ENCODE measurements around the gene TRIM46. TPM values are rescaled to one million over a fixed set of nuclear protein-coding genes. Genes with fewer than 3 reads are reported as not detected.

The TRIM46 gene
- total and polyA plus RNA-seq, 10 donors = 0.35 to 3.6 (median 1.2) TPM

DNA sequence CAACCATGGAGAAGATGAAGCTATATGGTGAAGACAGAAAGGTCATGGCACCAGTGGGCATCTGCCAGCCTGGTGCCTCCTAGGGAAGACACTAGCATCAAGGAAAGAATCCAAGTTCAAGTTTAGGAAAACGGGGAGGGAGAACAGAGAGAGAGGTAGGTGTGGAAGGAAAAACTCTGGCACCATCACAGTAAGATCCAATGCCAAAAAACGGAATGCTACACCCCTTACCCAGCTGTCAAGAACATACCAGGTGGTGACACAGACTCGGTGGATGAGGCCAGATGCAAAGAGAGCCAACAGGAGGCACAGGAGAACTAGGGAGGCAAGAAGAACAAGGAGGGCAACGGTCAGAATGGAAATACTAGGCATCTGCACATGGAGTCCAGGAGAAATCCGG lies 4.1 kb upstream of the TRIM46 start:
- peaks cover 0 to 11% (median 10%) of the 10 kb centered on the region in 7 donors for H3K27me3 ChIP-seq (replicated peaks in 1 of 7)
- 76 to 93% (median 84%) methylated on average over 5 of the region's 5 CpGs for WGBS, 5 donors
- intact Hi-C loops (cut with DNase I; ENCODE audit: low total_unique reads) = loop anchor here (2.0 kb wide), 1 partner anchor 79 kb away; no protein-coding TSS in a partner anchor
- H3K4me3 ChIP-seq = no peak overlapping the region
- peaks cover 21 to 61% (median 50%) of the 10 kb centered on the region in 6 donors for H3K4me1 ChIP-seq
- H3K36me3 ChIP-seq = peaks cover 0 to 31% (median 17%) of the 10 kb centered on the region in 6 donors
- H3K27ac ChIP-seq = no peak overlapping the region
- no peak for TF ChIP-seq POLR2AphosphoS5 (IDR thresholded peaks at IDR 0.05)
- no peak for TF ChIP-seq POLR2A (IDR thresholded peaks at IDR 0.05)
- TF ChIP-seq, protein P1, sequence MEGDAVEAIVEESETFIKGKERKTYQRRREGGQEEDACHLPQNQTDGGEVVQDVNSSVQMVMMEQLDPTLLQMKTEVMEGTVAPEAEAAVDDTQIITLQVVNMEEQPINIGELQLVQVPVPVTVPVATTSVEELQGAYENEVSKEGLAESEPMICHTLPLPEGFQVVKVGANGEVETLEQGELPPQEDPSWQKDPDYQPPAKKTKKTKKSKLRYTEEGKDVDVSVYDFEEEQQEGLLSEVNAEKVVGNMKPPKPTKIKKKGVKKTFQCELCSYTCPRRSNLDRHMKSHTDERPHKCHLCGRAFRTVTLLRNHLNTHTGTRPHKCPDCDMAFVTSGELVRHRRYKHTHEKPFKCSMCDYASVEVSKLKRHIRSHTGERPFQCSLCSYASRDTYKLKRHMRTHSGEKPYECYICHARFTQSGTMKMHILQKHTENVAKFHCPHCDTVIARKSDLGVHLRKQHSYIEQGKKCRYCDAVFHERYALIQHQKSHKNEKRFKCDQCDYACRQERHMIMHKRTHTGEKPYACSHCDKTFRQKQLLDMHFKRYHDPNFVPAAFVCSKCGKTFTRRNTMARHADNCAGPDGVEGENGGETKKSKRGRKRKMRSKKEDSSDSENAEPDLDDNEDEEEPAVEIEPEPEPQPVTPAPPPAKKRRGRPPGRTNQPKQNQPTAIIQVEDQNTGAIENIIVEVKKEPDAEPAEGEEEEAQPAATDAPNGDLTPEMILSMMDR (IDR thresholded peaks at IDR 0.05 in 8 of 11, conservative IDR thresholded peaks at IDR 0.05 in 3 of 11) = no peak
- peaks cover 0 to 5% (median 0%) of the 10 kb centered on the region in 8 donors for H3K9me3 ChIP-seq
- DNase-seq = peak; percentile 14

DNA sequence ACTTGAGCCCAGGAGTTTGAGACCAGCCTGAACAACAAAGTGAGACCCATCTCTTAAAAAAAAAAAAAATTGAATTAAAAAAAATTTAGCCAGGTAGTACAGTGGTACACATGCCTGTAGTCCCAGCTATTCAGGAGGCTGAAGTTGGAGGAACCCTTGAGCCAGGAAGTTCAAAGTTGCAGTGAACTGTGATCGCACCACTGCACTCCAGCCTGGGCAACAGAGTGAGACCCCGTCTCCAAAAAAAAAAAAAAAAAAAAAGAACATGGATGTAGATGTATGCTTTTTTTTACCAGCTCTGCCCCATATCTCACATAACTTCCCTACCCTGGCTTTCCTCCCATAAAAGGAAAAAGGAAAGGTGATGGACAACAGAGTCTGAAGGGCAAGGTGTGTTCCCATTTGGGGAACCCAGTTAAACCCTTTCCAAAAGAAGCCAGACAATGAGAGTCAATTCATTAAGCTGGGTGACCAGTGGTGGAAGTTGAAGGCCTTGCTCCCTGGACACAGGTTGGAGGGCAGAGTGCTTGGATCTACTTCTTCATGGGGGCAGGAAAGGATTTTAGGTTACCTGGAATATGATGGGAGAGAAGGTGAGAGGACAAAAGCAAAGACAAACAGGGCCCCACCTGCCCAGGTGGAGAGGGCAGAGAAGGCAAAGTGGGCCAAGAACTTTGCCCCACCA lies 3.4 kb upstream of the TRIM46 start:
- peak; percentile 6 for DNase-seq
- no peak for TF ChIP-seq POLR2AphosphoS5 (IDR thresholded peaks at IDR 0.05)
- Histone ChIP-seq H3K27me3 (replicated peaks in 1 of 7) (peaks cover 0 to 18% (median 15%) of the 10 kb centered on the region in 7 donors), H3K9me3 (no peaks in the 10 kb centered on the region), H3K4me3 (no peak overlapping the region), H3K4me1 (peaks cover 21 to 68% (median 53%) of the 10 kb centered on the region in 6 donors), H3K27ac (no peak overlapping the region), H3K36me3 (peaks cover 0 to 31% (median 17%) of the 10 kb centered on the region in 6 donors)
- 88 to 100% (median 93%) methylated on average over 2 of the region's 2 CpGs for WGBS, 5 donors
- intact Hi-C loops (cut with DNase I; ENCODE audit: low total_unique reads) = loop anchor here (10.0 kb wide), 1 partner anchor 55 kb away; no protein-coding TSS in a partner anchor

DNA sequence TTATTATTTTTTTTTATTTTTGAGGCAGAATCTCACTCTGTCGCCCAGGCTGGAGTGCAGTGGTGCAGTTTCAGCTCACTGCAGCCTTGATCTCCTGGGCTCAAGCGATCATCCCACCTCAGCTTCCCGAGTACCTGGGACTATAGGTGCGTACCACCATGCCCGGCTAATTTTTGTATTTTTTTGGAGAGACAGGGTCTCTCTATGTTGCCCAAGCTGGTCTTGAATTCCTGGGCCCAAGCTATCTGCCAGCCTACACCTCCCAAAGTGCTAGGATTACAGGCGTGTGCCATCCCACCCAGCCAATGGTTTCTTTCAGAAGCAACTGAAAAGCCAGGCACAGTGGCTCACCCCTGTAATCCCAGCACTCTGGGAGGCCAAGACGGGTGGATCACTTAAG lies 2.8 kb upstream of the TRIM46 start:
- H3K27me3 ChIP-seq (replicated peaks in 1 of 7) = peaks cover 0 to 24% (median 15%) of the 10 kb centered on the region in 7 donors
- peaks cover 21 to 71% (median 56%) of the 10 kb centered on the region in 6 donors for H3K4me1 ChIP-seq
- DNase-seq = peak; percentile 24
- TF ChIP-seq POLR2AphosphoS5 (IDR thresholded peaks at IDR 0.05) (no peak), POLR2A (IDR thresholded peaks at IDR 0.05) (no peak)
- TF ChIP-seq, protein P1 (IDR thresholded peaks at IDR 0.05 in 8 of 11, conservative IDR thresholded peaks at IDR 0.05 in 3 of 11) = no peak
- H3K36me3 ChIP-seq = peaks cover 0 to 31% (median 17%) of the 10 kb centered on the region in 6 donors
- intact Hi-C loops (cut with DNase I; ENCODE audit: low total_unique reads) = loop anchor here (10.0 kb wide), 1 partner anchor 54 kb away; no protein-coding TSS in a partner anchor
- 92 to 97% (median 94%) methylated on average over 7 of the region's 7 CpGs for WGBS, 5 donors
- H3K4me3 ChIP-seq = no peak overlapping the region
- no peaks in the 10 kb centered on the region for H3K9me3 ChIP-seq
- no peak overlapping the region for H3K27ac ChIP-seq

DNA sequence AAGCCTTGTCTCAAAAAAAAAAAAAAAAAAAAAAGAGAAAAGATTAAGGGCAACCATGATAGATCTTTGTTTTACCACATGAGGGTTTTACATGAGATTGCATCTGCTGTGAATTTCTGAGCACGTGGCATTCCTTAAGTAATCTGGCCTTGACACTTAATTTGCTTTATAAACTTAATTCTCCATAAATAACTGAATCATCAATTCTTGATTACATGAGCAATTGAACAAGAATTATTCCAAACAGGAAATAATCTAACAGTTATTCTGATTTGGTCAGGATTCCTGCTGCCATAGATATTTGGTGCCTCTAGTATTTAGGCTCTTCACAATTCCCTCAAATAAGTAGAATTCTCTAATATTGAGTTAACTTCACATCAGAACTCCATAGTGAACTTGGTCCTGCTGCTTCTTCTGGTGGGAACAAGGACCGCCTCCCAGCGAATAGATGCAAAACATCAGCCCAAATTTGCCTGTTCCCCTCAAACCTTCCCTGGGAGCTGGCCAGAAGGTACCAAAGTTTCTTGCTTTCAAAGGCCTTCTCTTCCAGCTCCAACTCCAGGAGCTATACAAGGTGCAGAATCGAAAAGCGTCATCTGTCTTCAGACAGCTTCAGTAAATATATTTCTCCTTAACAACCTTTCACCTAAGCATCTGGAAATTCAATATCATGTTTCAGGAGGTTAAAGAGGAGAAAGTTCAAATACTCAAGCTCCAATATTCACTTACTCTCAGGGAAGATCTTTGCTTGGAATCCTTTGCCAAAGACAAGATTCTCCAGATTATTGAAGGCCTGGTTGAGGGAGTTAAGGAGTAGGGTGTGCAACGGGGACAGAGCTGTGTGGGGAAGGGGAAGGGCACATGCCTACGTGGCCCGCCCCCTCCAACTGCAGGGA lies 1.6 kb upstream of the TRIM46 start:
- WGBS, 5 donors = 43 to 53% (median 49%) methylated on average over 8 of the region's 8 CpGs
- Histone ChIP-seq H3K4me3 (peak overlapping the region; percentile 64 to 88 (median 79)), H3K27ac (peak overlapping the region; percentile 82 to 97 (median 96)), H3K36me3 (peaks cover 0 to 31% (median 17%) of the 10 kb centered on the region in 6 donors), H3K9me3 (no peaks in the 10 kb centered on the region), H3K27me3 (replicated peaks in 1 of 7) (peaks cover 0 to 25% (median 15%) of the 10 kb centered on the region in 7 donors), H3K4me1 (peaks cover 21 to 71% (median 55%) of the 10 kb centered on the region in 6 donors)
- intact Hi-C loops (cut with DNase I; ENCODE audit: low total_unique reads) = loop anchor here (10.0 kb wide), 1 partner anchor 53 kb away; no protein-coding TSS in a partner anchor
- peak; percentile 17 for DNase-seq
- no peak for TF ChIP-seq POLR2A (IDR thresholded peaks at IDR 0.05)
- TF ChIP-seq POLR2AphosphoS5 (IDR thresholded peaks at IDR 0.05) = no peak
- TF ChIP-seq, protein P1 (IDR thresholded peaks at IDR 0.05 in 8 of 11, conservative IDR thresholded peaks at IDR 0.05 in 3 of 11) = no peak
